GM21423 (cell line): ENCODE data around the gene PARP9.
"Not testable (repeated sequence)": the region's sequence is repeated elsewhere in the genome, so short reads cannot be mapped to it uniquely, and the experiment has no call there.

ENCODE experiments used
- ATAC-seq: cut with Tn5 transposase; IDR thresholded peaks from one replicate; pipeline ENCODE4 v1.9.1; 2021; ENCODE audit warnings: mild to moderate bottlenecking, moderate library complexity; ENCODE audit not compliant: unreplicated experiment

Gene PARP9

DNA sequence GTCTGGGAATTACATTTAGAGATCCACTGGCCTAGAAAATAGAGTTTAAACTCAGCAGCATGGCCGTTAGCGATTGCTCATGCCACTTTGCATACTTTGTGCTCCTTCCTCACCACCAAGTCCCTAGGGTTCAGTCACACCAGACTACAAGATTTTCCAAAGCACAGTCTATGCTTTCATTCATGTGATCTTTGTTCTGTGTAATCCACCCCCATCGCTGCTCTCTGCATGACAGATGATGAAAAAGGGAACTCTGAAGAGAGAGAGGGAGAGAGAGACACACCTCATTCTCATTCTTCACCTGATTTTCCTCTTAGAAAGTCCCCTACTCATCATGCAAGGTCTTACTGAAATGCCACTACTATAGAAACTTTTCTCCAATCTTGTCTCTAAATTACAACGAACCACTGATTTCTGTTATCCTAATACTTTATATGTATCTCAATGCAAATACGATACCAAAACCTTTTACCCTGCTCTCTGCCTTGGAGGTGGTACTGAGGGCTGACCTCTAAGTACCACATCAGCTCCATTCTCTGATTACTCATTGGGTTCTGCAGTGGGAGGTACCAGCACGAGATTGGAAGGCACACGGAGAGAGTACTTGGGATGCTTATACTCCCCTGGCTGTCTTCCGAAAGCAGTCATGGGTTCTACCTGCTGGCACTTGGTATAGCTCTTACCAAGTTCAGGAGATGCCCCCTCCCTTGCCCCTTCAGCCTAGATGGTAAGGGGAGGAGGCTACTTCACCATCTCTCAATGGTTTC, 12.3 kb upstream of the PARP9 start:
- ATAC-seq, result peak; percentile 82

DNA sequence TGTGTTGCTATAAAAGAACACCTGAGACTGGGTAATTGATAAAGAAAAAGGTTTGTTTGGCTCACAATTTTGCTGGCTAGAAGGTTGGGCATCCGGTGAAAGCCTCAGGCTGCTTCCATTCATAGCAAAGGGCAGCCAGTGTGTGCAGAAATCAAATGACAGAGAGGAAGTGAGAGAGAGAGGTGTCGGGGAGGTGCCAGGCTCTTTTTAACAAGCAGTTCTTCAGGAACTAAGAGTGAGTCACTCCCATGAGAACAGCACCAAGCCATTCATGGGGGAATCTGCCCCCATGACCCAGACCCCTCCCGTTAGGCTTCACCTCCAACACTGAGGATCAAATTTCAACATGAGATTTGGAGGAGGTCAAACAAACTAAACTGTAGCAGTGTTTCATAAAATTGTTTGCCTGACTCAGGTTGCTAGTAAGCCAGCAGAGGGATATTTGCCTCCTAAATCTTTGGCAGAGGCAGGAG, 8.9 kb upstream of the PARP9 start:
- peak; percentile 24 for ATAC-seq

DNA sequence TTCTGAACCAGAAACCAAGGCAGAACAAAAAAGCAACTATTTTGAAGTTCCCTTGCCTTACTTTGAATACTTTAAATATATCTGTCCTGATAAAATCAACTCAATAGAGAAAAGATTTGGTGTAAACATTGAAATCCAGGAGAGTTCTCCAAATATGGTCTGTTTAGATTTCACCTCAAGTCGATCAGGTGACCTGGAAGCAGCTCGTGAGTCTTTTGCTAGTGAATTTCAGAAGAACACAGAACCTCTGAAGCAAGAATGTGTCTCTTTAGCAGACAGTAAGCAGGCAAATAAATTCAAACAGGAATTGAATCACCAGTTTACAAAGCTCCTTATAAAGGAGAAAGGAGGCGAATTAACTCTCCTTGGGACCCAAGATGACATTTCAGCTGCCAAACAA, 4.7 kb upstream of the PARP9 start:
- no peak for ATAC-seq

DNA sequence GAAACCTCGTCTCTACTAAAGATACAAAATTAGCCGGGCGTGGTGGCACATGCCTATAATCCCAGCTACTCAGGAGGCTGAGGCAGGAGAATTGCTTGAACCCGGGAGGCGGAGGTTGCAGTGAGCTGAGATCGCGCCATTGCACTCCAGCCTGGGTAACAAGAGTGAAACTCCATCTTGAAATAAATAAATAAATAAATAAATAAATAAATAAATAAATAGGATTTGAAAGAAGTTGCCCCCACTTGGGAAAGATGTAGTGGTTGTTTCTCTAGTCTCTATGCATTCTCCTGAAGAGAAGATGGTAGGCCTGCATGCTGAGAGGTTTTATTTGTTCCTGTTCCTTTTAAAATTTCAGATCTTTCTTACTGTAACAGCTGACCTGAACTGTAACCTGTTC, 4.0 kb upstream of the PARP9 start:
- ATAC-seq, result not testable (repeated sequence)

DNA sequence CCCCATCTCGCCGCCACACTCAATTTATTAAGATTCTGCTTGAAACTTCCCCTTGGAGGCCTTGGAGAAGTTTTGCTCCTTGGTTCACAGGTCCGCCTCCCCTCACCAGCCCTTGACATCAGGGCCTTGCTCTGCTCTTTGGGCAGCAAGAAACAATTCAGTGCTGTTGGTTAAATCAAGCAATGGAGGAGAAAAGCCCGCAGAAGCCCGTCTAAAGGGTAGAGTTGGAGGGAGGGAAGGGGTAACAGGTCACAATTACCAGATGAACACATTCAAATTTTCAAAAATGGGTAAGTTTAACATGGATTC, 429 bp downstream of the PARP9 start:
- no peak for ATAC-seq

DNA sequence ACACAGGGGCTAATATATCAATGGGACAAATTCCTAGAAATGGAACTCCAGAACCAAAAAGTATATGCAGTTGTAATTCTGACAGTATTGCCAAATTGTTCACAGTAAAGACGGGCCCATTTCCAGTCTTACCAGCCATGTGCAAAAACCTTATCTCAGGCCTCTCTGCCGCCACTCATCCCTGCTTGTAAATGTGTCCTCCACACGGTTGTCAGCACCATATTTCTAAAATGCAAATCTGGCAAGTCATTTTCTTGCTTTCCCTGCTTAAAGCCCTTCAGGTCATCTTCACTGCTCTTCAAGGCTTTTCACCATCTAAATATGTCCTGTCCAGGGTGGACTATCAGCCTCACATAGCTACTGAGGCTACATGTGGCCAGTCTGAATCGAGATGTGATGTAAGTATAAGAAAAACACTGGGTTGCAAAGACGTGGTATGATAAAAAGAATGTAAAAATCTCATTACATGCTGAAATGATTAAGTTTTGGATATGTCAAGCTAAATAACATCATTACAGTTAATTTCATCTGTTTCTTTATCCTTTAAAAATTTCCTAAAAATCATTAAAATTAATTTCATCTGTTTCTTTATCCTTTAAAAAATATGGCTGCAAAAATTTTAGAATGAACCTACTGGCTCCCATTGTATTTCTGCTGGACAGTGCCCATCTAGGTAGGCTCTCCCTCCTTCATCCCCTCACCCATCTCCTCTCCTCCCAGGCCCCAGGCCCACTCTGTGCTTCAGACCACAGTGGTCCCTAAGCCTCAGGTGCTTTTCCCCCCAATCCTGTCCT, 980 bp downstream of the PARP9 start:
- ATAC-seq, result no peak

DNA sequence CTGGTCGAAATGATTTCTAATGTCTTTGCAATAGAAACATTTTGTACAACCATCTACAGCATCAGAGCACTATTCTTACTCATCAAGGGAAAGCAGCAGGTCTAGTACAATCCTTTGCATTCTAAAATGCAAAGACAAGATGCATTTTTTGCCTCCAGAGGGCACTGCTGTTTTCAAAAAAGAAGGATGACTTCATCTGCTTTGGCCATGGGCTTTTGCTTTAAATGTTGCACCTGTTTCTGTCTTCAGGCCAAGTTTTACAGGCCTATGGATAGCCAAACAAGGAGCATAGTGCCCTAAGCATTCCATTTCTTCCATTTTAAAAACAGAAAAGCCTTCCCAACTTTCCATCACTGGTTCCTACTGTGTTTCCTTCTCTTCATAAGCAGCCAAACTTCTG, 3.4 kb downstream of the PARP9 start:
- no peak for ATAC-seq

DNA sequence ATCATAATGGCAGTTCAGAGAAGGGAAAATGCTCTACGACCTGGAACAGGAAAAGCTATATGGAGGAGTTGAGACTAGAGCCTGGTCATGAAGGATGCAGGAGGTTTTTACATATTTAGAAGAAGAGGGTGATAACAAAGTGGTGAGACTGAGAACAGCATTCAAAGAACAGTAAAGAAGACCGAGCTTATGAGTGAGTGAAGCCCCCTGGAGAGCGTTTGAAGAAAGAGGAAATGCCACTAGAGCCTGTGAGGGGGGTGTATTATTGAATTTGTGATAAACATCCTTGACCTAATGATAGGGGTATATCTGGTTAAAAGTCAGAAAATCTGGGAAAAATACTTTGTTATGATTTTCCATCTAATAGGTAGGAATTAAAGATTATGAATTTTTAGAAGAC, 4.2 kb downstream of the PARP9 start:
- no peak for ATAC-seq

DNA sequence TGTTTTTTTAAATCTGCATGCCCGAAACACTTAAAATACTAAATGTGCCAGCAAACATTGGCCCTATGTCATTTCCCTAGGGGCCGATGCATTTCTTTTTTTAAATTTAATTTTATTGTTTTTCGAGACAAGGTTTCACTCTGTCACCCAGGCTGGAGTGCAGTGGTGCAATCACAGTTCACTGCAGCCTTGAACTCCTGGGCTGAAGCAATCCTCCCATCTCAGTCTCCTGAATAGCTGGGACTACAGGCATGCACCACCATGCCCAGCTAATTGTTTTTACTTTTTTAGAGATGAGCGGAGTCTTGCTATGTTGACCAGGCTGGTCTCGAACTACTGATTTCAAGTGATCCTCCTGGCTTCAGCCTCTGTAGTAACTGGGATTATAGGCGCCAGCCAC, 5.5 kb downstream of the PARP9 start:
- ATAC-seq, result no peak

DNA sequence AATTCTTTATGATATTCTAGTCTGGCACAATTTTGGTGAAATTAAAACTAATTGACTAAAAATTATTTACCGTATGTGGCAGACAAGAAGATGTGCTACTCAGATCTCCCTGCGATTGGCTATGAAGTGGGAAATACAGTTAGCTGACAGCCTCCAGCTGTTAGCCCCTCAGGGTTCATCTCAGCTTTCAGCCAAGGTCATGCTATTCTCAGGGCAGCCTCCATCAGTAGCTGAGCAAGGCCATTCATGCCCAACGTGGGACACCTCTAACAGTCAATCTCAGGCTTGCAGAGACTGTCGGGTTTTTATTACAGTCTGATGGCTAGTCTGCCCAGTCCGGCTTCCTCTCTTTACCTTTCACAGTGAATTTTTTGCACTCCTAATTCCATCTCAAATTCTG, 6.7 kb downstream of the PARP9 start:
- no peak for ATAC-seq

DNA sequence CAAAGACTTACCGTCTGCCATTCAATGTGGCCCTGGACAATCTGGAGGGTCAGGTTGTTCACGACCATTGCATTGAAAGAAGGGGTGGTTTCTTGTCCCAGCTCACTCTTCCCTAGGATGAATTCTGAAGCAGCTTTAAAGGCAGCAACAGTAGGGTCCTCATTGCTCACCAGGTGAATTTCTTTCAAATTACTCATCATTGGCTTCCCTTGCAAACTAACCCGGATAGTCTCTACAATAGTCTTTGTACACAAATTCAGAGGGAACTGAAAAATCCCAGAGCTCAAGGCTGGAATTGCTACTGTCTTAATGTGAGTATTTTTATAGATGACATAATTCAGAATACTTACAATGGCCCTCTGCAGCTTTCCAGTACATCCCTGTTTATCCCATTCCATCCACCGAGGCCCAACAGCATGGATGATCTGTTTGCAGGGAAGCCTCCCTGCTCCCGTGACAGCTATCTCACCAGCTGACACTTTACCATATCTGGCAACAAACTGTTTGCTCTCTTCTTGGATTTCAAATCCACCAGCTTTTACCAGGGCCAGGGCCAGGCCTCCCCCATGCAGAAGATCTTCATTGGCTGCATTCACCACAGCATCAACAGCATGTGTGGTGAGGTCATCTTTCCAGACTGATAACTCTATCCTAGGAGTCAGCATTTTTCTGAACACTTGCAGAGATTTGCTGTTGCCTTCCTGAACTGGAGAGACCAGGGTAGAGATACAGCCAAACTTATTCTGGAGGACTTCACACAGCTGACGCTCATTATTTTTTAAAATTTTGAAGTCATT, 8.6 kb downstream of the PARP9 start:
- ATAC-seq, result no peak

DNA sequence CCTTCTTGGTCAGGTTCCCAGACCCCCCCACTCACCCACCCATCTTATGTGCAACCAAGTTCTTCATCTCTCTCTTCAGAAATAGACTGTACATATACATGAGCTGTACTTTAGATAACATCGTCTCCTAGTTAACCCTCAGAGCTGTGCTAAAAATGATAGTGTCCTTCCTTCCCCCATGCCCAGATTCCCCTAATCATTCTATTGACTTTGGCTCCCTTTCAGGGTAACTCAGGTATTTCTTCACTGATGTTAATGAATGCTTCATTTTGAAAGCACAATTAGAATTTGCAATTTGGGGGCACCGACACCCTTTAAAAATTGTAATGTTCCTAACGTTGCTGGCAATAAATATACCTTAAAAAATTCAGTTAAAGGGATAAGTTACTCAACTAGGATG, 10.9 kb downstream of the PARP9 start:
- ATAC-seq, result no peak

DNA sequence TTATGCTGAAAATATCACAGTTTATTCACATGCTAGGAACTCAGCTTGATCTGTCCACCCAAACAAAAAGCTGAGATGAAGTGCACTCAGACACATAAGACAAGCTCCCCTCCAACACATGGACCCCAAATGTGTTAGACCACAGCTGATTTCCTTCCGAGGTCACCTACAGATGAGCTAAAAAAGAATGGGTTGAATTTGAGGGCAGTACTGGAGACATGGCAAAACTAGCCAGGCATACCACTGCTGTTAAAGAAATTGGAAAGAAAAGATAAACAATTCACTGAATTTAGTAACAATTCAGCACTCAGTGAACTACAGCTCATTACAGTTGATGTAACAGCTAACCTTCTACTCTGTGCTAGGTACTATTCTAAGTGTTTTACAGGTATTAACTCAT, 15.5 kb downstream of the PARP9 start:
- no peak for ATAC-seq

DNA sequence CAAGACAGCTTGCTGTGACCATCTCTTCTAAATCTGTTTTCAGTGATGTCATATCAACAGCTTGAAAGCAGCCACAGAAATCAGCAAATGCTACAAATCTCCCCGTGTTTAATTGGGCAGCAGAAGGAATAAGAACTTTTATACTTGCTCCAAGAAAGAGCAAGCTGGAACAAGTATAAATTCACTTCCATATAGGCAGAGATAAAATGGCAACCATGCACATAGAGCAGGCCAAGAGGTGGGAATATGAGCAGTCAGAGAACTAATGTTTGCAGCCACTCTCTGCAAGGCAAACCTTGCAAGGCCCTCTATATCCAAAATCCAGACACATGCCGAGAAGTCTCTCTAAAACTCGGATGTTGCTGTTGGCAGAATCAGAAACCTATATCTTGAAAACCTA, 16.0 kb downstream of the PARP9 start:
- ATAC-seq, result no peak

DNA sequence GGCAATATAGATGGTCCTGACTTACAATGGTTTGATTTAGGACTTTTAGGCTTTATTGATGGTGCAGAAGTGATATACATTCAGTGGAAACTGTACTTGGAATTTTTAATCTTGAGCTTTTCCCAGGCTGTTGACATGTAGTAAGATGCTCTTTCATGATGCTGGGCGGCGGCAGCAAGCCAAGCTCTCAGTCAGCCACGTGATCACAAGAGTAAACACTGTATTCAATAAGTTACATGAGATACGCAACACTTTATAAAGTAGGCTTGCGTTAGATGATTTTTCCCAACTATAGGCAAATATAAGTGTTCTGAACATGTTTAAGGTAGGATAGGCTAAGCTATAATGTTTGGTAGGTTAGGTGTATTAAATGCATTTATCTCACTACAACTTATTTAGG, 17.9 kb downstream of the PARP9 start:
- no peak for ATAC-seq

DNA sequence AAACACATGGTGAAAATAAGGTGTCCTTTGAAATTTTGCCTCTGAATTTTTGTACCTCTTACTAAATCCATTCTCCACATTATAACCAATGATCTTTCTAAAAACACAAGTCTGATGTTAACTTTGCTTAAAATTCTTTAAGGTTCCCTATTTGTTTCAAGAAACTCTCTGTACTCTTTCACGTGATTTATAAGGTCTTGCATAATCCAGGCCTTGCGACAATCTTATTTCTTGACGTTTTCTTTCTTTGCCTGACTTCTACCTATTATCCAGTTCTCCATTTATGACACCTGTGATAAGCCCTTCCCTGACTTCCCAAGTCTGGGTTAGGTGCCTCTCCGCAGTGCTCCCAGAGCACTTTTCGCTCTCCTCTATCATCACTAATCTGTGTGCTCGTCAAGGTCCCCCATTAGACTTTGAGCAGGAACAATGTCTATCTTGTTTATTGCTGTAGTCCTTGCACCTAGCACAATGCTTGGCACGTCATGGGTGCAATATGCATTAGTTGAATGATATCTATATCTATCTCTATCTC, 25.1 kb downstream of the PARP9 start:
- ATAC-seq, result no peak

DNA sequence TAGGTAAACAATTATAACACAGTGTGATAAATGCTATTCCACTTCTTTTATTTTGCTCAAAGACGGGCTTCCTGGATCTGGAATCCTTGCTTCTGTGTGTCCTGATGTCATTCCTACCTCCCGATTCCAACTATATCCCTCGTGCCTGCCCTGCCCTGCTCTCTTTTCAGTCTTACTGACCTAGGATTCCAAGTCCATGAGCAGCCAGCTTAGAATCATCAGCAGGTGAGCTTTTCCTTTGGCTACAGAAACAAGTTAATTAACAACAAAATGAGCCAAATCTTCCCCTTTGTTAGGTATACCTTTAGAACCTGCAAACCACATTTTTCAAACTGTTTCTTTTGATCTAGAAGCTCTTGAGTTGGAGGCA, 27.5 kb downstream of the PARP9 start:
- ATAC-seq, result no peak

DNA sequence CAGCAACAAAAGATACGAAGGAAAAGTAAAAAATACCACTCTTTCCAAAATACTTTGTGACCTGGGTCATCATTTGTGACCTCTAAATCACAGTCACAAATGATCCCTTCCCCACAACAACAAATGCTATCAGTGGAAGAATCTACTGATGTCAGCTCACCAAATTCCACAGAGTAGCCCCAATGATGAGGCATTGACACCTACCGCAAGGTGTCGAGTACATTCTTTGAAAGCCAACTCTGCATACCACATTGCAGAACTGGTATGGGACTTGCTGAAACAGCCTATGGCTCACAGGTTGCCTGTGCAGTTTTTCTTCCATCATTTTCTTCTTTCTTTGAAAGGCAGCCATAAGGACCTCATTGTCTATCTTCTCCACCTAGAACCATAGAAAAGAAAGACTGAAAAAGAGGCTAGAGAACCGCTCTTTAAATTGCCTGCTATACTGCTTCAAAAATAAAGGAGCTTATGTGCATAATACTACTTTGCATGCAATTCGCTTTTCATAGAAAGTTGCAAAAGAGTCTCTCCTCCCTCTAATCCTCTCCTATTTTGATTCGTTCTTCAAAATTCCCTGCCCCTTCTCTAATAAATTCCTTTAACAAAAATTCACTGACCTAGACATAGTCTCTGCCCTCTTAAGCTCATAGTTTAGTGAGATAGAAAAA, 28.0 kb downstream of the PARP9 start:
- no peak for ATAC-seq

DNA sequence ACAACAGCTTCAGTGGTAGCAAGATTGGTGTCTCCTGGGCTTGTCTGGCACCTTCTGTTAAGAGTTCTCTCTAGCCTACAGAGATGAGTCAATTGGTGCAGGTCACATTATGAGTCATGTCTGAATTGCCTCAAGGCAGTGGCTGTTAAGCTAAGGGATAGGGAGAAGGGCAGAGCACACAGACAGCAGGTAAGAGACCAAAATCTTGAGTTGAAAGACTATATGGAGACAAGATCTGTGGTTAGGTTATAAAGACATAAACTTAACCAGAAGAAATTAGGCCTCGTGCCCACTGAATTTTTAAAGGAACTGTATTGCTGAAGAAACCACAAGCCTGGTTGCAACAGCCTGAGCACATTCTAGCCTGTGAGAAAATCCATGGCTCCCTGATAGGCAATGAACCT, 30.2 kb downstream of the PARP9 start:
- ATAC-seq, result peak; percentile 99

DNA sequence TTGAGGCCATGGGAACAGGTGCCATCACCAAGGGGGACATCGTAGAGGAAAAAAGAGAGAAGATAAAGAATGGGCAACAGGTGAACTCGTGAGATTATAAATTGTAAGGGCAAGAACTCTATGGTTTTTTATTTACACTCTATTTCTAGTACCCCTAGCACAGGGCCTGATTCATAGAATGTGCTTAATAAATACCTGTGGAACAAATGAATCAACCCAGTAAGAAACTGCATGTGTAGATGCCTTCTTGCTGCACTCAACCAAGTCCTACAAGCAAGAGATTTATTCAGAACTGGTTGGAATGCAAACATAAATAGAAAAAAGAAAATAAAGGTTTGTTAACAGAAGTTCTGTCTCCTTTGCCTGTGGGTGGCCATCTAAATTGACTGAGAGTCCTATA, 30.6 kb downstream of the PARP9 start:
- no peak for ATAC-seq

DNA sequence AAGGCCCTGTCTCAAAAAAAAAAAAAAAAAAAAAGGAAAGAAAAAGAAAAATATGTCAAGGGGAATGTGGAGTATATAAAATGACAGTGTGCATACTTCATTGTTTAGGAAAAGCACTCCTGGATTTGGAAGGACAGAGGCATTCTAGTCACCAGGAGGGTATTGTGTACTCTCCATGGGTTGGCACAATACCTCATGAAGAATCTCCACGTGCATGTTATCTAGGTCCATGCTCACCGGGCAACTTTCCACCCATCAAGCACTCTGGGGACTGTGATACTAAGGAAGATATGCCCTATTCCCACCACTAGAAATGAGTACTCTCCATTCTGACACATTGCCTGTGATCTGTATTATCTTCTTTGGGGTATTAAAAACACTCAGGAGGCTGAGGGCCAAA, 33.9 kb downstream of the PARP9 start:
- no peak for ATAC-seq
